Islet precursor cell (in vitro differentiated cells): ENCODE results near the gene UGT1A5.

Source experiments
- DNase-seq: peaks from one replicate; pipeline ENCODE4 v3.0.0-alpha.2; 2018

Gene UGT1A5

GRCh38 chr2:233811732-233812131, 99.0 kb downstream of the UGT1A5 start:
- DNase-seq, result peak; percentile 15

GRCh38 chr2:233813236-233814055, 100.7 kb downstream of the UGT1A5 start:
- peak; percentile 30 for DNase-seq

GRCh38 chr2:233814056-233814835, 101.5 kb downstream of the UGT1A5 start:
- peak; percentile 37 for DNase-seq

- DNase-seq, result no peak
These were observed 103.2 kb downstream of the UGT1A5 start for GRCh38 chr2:233815861-233816260.

- DNase-seq, result no peak
These were observed 103.6 kb downstream of the UGT1A5 start for GRCh38 chr2:233816334-233816733.

GRCh38 chr2:233816771-233817170, 104.1 kb downstream of the UGT1A5 start:
- DNase-seq, result peak; percentile 22

- peak; percentile 42 for DNase-seq
These were observed 104.7 kb downstream of the UGT1A5 start for GRCh38 chr2:233817361-233817911.

GRCh38 chr2:233817995-233818638, 105.4 kb downstream of the UGT1A5 start:
- peak; percentile 42 for DNase-seq

GRCh38 chr2:233818639-233819621, 106.2 kb downstream of the UGT1A5 start:
- peak; percentile 49 for DNase-seq

GRCh38 chr2:233819884-233820773, 107.4 kb downstream of the UGT1A5 start:
- peak; percentile 49 for DNase-seq

GRCh38 chr2:233820774-233821105, 108.0 kb downstream of the UGT1A5 start:
- DNase-seq, result peak; percentile 49

GRCh38 chr2:233821196-233821595, 108.5 kb downstream of the UGT1A5 start:
- DNase-seq, result peak; percentile 17

GRCh38 chr2:233821709-233822100, 109.0 kb downstream of the UGT1A5 start:
- no peak for DNase-seq

GRCh38 chr2:233822101-233822771, 109.5 kb downstream of the UGT1A5 start:
- DNase-seq, result peak; percentile 44
